ENCODE measurements around the gene MAN1C1.

The MAN1C1 gene

GRCh38 chr1:25624604-25625003 lies 8.0 kb downstream of the MAN1C1 start:
- no peak for TF ChIP-seq RARB (CRISPR knock-in tag; IDR thresholded peaks at IDR 0.05)
- no peak for TF ChIP-seq TOX (CRISPR knock-in tag; IDR thresholded peaks at IDR 0.05; ENCODE audit: borderline replicate concordance)
- TF ChIP-seq SNAI2 (CRISPR knock-in tag; IDR thresholded peaks at IDR 0.05) = no peak
- TF ChIP-seq BACH2 (CRISPR knock-in tag; IDR thresholded peaks at IDR 0.05; ENCODE audit: borderline replicate concordance) = no peak
- TF ChIP-seq, protein P1, sequence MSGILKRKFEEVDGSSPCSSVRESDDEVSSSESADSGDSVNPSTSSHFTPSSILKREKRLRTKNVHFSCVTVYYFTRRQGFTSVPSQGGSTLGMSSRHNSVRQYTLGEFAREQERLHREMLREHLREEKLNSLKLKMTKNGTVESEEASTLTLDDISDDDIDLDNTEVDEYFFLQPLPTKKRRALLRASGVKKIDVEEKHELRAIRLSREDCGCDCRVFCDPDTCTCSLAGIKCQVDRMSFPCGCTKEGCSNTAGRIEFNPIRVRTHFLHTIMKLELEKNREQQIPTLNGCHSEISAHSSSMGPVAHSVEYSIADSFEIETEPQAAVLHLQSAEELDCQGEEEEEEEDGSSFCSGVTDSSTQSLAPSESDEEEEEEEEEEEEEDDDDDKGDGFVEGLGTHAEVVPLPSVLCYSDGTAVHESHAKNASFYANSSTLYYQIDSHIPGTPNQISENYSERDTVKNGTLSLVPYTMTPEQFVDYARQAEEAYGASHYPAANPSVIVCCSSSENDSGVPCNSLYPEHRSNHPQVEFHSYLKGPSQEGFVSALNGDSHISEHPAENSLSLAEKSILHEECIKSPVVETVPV (CRISPR knock-in tag; IDR thresholded peaks at IDR 0.05) = no peak
- TF ChIP-seq TCF4 (CRISPR knock-in tag; IDR thresholded peaks at IDR 0.05; ENCODE audit: borderline replicate concordance) = no peak
- TF ChIP-seq ESRRG (CRISPR knock-in tag; IDR thresholded peaks at IDR 0.05) = no peak
- TF ChIP-seq ZFP3 (CRISPR knock-in tag; IDR thresholded peaks at IDR 0.05) = no peak
- no peak for TF ChIP-seq CREB5 (CRISPR knock-in tag; IDR thresholded peaks at IDR 0.05; ENCODE audit: low read depth)
- no peak for TF ChIP-seq ZFP30 (CRISPR knock-in tag; IDR thresholded peaks at IDR 0.05)
- no peak for TF ChIP-seq GLIS3 (CRISPR knock-in tag; IDR thresholded peaks at IDR 0.05)
- no peak for TF ChIP-seq ZNF8 (CRISPR knock-in tag; IDR thresholded peaks at IDR 0.05)
- no peak for TF ChIP-seq PATZ1 (CRISPR knock-in tag; IDR thresholded peaks at IDR 0.05; ENCODE audit: borderline replicate concordance)
- no peak for TF ChIP-seq CSDC2 (CRISPR knock-in tag; IDR thresholded peaks at IDR 0.05)
- no peak for ATAC-seq

DNA sequence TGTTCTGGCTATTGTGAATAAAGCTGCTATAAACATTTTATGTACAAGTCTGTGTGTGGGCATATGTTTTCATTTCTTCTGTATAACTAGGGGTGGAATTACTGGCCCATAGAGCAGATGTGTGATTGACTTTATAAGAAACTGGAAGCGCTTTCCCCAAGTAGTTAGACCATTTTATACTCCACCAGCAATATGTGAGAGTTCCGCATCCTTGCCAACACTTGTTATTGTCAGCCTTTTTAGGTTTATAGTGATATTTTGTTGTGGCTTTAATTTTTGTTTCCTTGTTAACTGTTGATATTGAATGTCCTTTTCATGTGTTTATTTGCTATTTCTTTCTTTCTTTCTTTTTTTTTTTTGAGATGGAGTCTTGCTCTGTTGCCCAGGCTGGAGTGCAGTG lies 9.4 kb downstream of the MAN1C1 start:
- TF ChIP-seq ZNF8 (CRISPR knock-in tag; IDR thresholded peaks at IDR 0.05) (no peak), OSR1 (CRISPR knock-in tag; IDR thresholded peaks at IDR 0.05) (no peak), TSHZ2 (CRISPR knock-in tag; IDR thresholded peaks at IDR 0.05) (no peak), GLIS3 (CRISPR knock-in tag; IDR thresholded peaks at IDR 0.05) (no peak), ZFP3 (CRISPR knock-in tag; IDR thresholded peaks at IDR 0.05) (no peak), BACH2 (CRISPR knock-in tag; IDR thresholded peaks at IDR 0.05; ENCODE audit: borderline replicate concordance) (no peak), ZNF565 (CRISPR knock-in tag; conservative IDR thresholded peaks at IDR 0.05; ENCODE audit: low read depth) (no peak), ARNTL (CRISPR knock-in tag; IDR thresholded peaks at IDR 0.05; ENCODE audit: borderline replicate concordance, low read depth) (no peak), CREB5 (CRISPR knock-in tag; IDR thresholded peaks at IDR 0.05; ENCODE audit: low read depth) (no peak), ESRRG (CRISPR knock-in tag; IDR thresholded peaks at IDR 0.05) (no peak), SNAI2 (CRISPR knock-in tag; IDR thresholded peaks at IDR 0.05) (no peak), TOX (CRISPR knock-in tag; IDR thresholded peaks at IDR 0.05; ENCODE audit: borderline replicate concordance) (no peak), TCF4 (CRISPR knock-in tag; IDR thresholded peaks at IDR 0.05; ENCODE audit: borderline replicate concordance) (no peak)
- TF ChIP-seq, protein P1 (CRISPR knock-in tag; IDR thresholded peaks at IDR 0.05) = no peak
- TF ChIP-seq, protein P2, sequence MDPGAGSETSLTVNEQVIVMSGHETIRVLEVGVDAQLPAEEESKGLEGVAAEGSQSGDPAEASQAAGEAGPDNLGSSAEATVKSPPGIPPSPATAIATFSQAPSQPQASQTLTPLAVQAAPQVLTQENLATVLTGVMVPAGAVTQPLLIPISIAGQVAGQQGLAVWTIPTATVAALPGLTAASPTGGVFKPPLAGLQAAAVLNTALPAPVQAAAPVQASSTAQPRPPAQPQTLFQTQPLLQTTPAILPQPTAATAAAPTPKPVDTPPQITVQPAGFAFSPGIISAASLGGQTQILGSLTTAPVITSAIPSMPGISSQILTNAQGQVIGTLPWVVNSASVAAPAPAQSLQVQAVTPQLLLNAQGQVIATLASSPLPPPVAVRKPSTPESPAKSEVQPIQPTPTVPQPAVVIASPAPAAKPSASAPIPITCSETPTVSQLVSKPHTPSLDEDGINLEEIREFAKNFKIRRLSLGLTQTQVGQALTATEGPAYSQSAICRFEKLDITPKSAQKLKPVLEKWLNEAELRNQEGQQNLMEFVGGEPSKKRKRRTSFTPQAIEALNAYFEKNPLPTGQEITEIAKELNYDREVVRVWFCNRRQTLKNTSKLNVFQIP (CRISPR knock-in tag; IDR thresholded peaks at IDR 0.05; ENCODE audit: borderline replicate concordance, low read depth) = no peak

More for the DNA sequence above, 9.4 kb downstream of the MAN1C1 start:
- no peak for ATAC-seq

Measured in SK-N-SH treated with all-trans-retinoic acid at 6 μM for 48 hours (cell line).